ENCODE data around the gene TMEM138. TPM values are rescaled to one million over a fixed set of nuclear protein-coding genes. Genes with fewer than 3 reads are reported as not detected.
A peak's percentile ranks its signal among the peaks of the same experiment; 100 is the strongest.

The TMEM138 gene
- polyA plus RNA-seq, 3 donors, result 34.5 to 64.0 (median 50.7) TPM

GRCh38 chr11:61369372-61370348 lies 7.5 kb downstream of the TMEM138 start:
- H3K4me3 Mint-ChIP-seq, result no peak overlapping the region
- H3K27me3 ChIP-seq (ENCODE audit: control insufficient read depth in 2 of 2, insufficient read depth in 2 of 2, low read length in 2 of 2), result no peaks in the 10 kb centered on the region
- TF ChIP-seq CTCF (IDR thresholded peaks at IDR 0.05), result no peak
- DNase-seq, result peak in 1 of 3 donors; percentile 29
- peaks cover 6% of the 10 kb centered on the region for H3K79me2 ChIP-seq (ENCODE audit: insufficient read depth, low read length)
- peaks cover 48 to 84% of the 10 kb centered on the region in 2 donors for H3K36me3 Mint-ChIP-seq
- H3K4me3 ChIP-seq (replicated peaks in 1 of 3; ENCODE audit: low read depth in 2 of 3, low read length in 3 of 3), result no peak overlapping the region
- no peak overlapping the region for H3K27ac ChIP-seq (ENCODE audit: low read depth in 1 of 2, low read length in 2 of 2)
- no peaks in the 10 kb centered on the region for H3K27me3 Mint-ChIP-seq (ENCODE audit: low read depth in 3 of 3)
- H3K36me3 ChIP-seq (replicated peaks in 1 of 2; ENCODE audit: control insufficient read depth in 1 of 2, insufficient read depth in 2 of 2, low read length in 2 of 2), result peaks cover 59 to 90% of the 10 kb centered on the region in 2 donors
- no peaks in the 10 kb centered on the region for H3K9me3 ChIP-seq (replicated peaks in 1 of 2; ENCODE audit: control insufficient read depth in 1 of 2, insufficient read depth in 1 of 2, low read length in 2 of 2)
- no peak overlapping the region for H2AFZ ChIP-seq (ENCODE audit: insufficient read depth, low read depth, low read length, poor library complexity, severe bottlenecking)
- no peak overlapping the region for H3K9ac ChIP-seq (ENCODE audit: insufficient read depth, low read length, poor library complexity, severe bottlenecking)
- no peaks in the 10 kb centered on the region for H3K4me1 ChIP-seq (ENCODE audit: control insufficient read depth in 1 of 2, insufficient read depth in 2 of 2, low read length in 2 of 2)
- H3K9me3 Mint-ChIP-seq, result peaks cover 0 to 3% (median 0%) of the 10 kb centered on the region in 7 donors
- H3K4me2 ChIP-seq (replicated peaks; ENCODE audit: extremely low read depth, low read length, poor library complexity, severe bottlenecking), result no peak overlapping the region
- intact Hi-C loops (cut with micrococcal nuclease), result no loop called here
- H3K4me1 Mint-ChIP-seq, result no peaks in the 10 kb centered on the region
- 100% methylated on average over 5 of the region's 9 CpGs for WGBS (ENCODE audit: insufficient coverage)
- no peaks in the 10 kb centered on the region for H4K20me1 ChIP-seq (ENCODE audit: insufficient read depth, low read length)
- H3K27ac Mint-ChIP-seq, result peak overlapping the region in 3 of 7 donors; percentile 31 to 59 (median 37)

DNA sequence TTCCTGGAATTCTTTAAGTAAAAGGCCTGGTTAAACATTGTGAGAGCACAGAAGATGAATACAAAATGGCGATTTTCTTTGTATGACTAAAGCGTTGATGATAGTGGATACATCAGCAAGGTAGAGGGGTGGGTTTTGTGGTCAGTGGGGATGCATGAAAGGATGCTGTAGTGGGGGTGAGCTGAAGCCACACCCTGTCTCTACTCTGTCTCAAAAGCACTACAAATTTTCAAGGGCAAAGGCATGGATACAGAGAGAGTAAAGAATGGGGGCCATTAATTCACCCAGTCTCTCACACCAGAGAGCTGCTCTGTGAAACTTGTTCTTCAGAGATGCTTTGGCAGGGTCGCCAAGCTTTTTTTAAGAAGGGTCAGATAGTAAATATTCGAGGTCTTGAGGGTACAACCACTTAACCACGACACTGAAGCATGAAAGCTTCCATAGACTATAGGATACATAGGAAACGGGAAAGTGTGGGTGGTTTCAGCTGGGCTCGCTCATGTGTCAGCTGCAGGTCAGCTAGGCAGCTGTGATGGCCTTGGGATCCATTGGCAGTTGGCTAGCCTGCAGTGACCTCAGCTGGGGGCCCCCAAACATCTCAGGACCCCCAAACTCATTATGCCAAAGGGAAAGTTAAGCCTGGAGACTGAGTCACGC lies 8.3 kb downstream of the TMEM138 start:
- H3K27me3 Mint-ChIP-seq (ENCODE audit: low read depth in 3 of 3), result no peaks in the 10 kb centered on the region
- peaks cover 0 to 3% (median 0%) of the 10 kb centered on the region in 7 donors for H3K9me3 Mint-ChIP-seq

More for the DNA sequence above, 8.3 kb downstream of the TMEM138 start:
- H3K9ac ChIP-seq (ENCODE audit: insufficient read depth, low read length, poor library complexity, severe bottlenecking), result no peak overlapping the region
- no peak for TF ChIP-seq CTCF (IDR thresholded peaks at IDR 0.05)
- no peaks in the 10 kb centered on the region for H3K4me1 ChIP-seq (ENCODE audit: control insufficient read depth in 1 of 2, insufficient read depth in 2 of 2, low read length in 2 of 2)
- no peak overlapping the region for H3K4me3 Mint-ChIP-seq
- 100% methylated on average over 3 of the region's 8 CpGs for WGBS (ENCODE audit: insufficient coverage)
- peaks cover 48 to 82% of the 10 kb centered on the region in 2 donors for H3K36me3 Mint-ChIP-seq
- H3K79me2 ChIP-seq (ENCODE audit: insufficient read depth, low read length), result peaks cover 2% of the 10 kb centered on the region
- no peak overlapping the region for H2AFZ ChIP-seq (ENCODE audit: insufficient read depth, low read depth, low read length, poor library complexity, severe bottlenecking)
- H3K27ac Mint-ChIP-seq, result peak overlapping the region in 1 of 7 donors; percentile 19
- no peak overlapping the region for H3K27ac ChIP-seq (ENCODE audit: low read depth in 1 of 2, low read length in 2 of 2)
- H3K4me3 ChIP-seq (replicated peaks in 1 of 3; ENCODE audit: low read depth in 2 of 3, low read length in 3 of 3), result no peak overlapping the region
- DNase-seq, result no peak
- H3K27me3 ChIP-seq (ENCODE audit: control insufficient read depth in 2 of 2, insufficient read depth in 2 of 2, low read length in 2 of 2), result no peaks in the 10 kb centered on the region
- intact Hi-C loops (cut with micrococcal nuclease), result no loop called here
- peaks cover 54 to 89% of the 10 kb centered on the region in 2 donors for H3K36me3 ChIP-seq (replicated peaks in 1 of 2; ENCODE audit: control insufficient read depth in 1 of 2, insufficient read depth in 2 of 2, low read length in 2 of 2)
- H4K20me1 ChIP-seq (ENCODE audit: insufficient read depth, low read length), result no peaks in the 10 kb centered on the region
- no peak overlapping the region for H3K4me2 ChIP-seq (replicated peaks; ENCODE audit: extremely low read depth, low read length, poor library complexity, severe bottlenecking)
- H3K9me3 ChIP-seq (replicated peaks in 1 of 2; ENCODE audit: control insufficient read depth in 1 of 2, insufficient read depth in 1 of 2, low read length in 2 of 2), result no peaks in the 10 kb centered on the region
- no peaks in the 10 kb centered on the region for H3K4me1 Mint-ChIP-seq
